Cerebellar cortex (tissue), 1 donor: ENCODE results near the gene ERCC1.
A peak's percentile ranks its signal among the peaks of the same experiment; 100 is the strongest.
"Not testable (repeated sequence)": the region's sequence is repeated elsewhere in the genome, so short reads cannot be mapped to it uniquely, and the experiment has no call there.

Experiments used
- DNase-seq: peaks from one replicate; pipeline ENCODE4 v3.0.0-alpha.2; 2015; ENCODE audit warnings: low spot score

ERCC1 gene

DNA sequence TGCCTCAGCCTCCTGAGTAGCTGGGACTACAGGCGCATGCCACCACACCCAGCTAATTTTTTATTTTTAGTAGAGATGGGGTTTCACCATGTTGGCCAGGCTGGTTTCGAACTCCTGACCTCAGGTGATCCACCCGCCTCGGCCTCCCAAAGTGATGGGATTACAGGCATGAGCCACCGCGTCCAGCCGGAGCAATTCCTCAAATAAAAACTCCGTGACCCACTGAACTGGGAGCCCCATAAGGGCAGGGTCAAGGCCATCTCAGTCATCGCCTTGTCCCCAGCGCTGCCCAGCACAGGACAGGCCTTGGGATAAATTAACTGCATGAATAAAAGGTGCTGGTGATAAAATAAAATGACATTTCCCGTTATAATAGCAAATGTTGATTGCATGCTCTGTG lies 6.2 kb upstream of the ERCC1 start:
- not testable (repeated sequence) for DNase-seq

DNA sequence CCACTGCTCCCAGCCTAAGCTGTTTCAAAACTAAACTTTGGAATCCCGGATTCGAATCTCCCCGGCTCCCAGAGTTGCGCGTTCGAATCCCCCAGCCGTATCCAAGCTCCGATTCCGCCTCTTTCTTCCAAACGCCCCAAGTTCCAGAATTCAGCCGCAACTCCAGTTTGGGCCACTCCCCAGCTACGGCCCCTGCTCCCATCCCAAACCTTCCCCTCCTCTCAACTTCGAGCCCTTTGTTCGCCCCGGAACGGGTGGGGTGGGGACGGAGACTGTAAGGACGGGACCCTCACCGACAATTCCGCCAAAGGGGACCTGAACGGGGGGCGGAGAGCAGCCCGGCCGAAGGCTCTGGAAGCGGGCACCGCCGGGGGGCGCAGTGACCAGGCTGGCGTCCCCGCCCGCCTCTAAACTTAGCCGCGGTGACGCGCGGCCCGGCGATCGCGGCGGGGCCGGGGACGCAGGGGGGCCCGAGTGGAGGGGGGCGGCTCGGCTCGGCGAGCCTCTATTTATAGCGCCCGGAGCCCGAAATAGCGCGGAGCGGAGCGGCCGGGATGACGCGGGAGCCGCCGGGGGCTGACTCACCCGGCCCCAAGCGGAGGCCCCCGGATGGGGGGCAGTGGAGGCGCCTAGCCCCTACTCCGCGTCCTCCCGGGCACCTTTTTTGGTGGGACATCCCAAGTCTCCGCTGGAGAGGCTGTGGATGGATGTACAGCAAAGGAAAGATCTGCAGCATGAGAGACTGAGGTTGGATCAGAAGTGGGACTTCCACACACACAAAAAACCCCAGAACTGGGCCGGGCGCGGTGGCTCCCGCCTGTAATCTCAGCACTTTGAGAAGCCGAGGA lies 4.9 kb upstream of the ERCC1 start:
- no peak for DNase-seq

DNA sequence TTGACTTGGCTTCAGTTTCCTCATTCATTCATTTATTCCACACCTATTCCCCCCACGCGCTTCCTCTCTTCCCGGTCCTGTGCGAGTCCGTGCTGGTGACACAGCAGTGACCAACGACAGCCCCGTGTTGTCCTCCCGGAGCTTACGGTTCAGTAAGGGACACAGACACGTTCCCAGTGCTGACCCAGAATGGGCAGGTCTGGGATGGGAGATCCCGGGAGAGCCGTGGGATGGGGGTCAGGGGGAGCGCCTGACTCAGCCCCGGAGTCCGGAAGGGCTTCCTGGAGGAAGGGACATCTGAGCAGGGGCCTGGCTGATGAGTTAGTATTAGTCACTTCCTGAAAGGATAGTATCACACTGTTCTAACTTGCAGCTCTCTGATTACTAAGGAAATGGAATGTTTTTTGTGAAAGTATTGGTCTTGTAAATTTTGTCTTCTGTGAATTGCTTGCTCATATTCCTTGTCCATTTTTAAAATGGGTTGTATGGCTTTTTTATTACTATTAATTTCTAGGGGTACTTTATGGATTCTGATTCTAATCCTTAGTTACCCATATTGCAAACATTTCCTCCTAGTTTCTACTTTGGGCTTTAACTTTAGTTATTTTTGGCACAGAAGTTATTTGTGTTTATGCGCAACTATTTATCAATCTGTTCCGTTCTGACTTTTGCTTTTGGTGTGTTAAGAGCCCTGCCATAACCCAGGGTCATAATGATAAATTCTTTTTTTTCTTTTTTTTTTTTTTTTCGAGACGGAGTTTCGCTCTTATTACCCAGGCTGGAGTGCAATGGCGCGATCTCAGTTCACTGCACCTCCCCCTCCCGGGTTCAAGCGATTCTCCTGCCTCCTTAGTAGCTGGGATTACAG lies 708 bp upstream of the ERCC1 start:
- DNase-seq: no peak

GRCh38 chr19:45423033-45423588 lies 606 bp downstream of the ERCC1 start:
- DNase-seq: no peak

DNA sequence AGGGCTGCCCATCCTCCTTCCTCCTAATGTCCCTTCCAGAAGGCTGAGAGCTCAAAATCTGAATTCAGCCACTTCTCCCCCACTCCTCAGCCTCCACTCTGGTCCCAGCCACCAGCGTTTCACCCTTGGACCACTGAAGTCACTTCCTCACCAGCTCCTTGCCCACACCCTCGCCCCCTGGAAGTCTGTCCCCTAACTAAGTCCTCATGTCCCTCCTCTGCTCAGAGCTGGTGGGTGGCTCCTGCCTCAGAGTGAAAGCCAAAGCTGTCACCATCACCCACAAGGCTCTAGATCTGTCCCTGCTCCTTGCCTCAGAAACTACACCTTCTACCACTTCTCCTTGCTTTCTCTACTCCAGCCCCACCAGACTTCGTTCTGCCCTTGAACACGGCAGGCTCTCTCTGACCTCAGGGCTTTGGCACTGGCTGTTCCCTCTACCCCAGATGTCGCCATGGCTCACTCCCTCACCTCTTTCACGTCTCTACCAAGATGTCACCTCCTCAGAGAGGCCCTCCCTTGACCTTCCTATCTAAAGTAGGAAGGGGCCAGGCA lies 1.7 kb downstream of the ERCC1 start:
- no peak for DNase-seq

GRCh38 chr19:45420871-45421270 lies 2.8 kb downstream of the ERCC1 start:
- no peak for DNase-seq

GRCh38 chr19:45420356-45420755 lies 3.4 kb downstream of the ERCC1 start:
- no peak for DNase-seq

GRCh38 chr19:45419895-45420294 lies 3.8 kb downstream of the ERCC1 start:
- no peak for DNase-seq

- no peak for DNase-seq
Observed at GRCh38 chr19:45419396-45419795, 4.3 kb downstream of the ERCC1 start.

DNA sequence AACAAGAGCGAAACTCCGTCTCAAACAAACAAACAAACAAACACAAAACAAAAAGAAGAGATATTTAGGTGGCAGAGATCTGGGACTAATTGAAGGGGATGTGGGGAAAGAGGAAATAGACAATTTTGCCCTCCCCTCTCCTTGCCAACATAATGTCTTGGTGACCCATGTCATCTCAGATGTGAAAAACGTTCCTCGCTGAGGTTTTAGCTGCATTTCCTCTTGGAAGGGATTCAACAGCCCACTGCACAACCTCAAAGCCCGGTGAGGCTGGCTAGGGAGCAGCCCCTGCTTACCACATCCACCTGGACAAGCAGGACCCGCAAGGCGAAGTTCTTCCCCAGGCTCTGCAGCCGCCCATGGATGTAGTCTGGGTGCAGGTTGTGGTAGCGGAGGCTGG lies 4.9 kb downstream of the ERCC1 start:
- no peak for DNase-seq

DNA sequence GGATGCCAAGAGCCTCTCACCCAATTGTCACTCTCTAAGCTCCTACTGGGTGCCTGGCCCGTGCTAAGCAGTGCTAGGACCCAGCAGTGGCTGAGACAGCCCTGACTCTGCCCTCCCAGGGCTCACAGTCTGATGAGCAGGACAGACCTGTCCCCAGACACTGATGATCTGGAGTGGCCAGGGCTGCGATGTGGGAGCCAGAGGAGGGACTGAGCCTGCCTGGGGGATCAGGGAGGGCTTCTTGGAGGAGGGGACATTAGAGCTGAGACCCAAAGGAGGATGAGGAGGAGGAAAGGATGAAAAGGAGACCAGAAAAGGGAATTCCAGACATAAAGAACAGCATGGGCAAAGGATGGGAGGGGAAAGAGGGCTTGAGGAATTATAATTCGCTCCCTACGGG lies 6.6 kb downstream of the ERCC1 start:
- no peak for DNase-seq

DNA sequence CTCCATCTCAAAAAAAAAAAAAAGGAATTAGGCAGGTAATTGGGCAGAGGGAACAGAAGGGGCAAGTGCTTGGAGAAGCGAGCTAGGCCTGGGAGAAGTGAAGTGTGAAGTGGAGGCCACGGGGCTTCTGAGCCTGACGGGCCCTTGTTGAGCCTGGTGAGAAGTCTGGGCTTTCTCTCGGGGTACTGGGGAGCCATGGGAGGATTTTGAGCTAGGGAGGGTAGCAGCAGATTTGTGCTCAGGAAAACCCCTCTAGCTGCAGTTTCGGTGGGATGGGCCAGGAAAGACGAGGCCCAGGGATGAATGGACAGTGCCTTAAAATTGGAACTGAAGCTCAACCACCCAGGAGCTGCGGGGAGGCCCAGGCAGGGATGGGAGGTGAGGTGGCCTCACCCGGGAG lies 9.2 kb downstream of the ERCC1 start:
- no peak for DNase-seq

- no peak for DNase-seq
Observed at GRCh38 chr19:45413497-45413896, 10.2 kb downstream of the ERCC1 start.

- not testable (repeated sequence) for DNase-seq
Observed at GRCh38 chr19:45410330-45410729, 13.4 kb downstream of the ERCC1 start.

DNA sequence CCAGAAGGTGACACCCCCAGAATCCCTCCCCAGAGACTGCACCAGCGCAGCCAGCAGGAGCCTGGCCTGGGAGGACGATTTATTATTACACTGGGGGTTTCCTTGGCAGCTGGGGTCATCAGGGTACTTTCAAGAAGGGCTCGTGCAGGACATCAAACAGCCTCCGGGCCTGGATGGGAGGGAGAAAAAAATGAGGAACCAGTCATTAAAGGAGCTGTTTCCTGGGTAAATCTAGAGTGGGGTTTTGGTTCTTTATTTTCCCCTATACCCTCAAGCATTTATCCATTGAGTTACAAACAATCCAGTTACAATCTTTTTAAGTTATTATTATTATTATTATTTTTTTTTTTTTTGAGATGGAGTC lies 14.2 kb downstream of the ERCC1 start:
- no peak for DNase-seq

GRCh38 chr19:45408830-45409556 lies 14.7 kb downstream of the ERCC1 start:
- DNase-seq: no peak

GRCh38 chr19:45408121-45408520 lies 15.6 kb downstream of the ERCC1 start:
- DNase-seq: no peak

DNA sequence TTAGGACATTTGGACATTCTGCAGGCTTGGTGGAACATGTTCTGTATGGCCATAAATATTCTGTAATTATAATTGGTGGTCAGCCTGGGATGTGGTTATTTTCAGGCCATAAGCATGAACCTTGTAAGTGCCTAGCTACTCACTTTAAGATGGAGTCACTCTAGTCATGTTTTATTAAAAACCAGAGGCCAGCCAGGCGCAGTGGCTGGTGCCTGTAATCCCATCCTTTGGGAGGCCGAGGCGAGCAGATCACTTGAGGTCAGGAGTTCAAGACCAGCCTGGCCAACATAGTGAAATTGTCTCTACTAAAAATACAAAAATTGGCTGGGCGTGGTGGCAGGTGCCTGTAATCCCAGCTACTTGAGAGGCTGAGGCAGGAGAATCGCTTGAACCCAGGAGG lies 16.1 kb downstream of the ERCC1 start:
- DNase-seq: not testable (repeated sequence)

DNA sequence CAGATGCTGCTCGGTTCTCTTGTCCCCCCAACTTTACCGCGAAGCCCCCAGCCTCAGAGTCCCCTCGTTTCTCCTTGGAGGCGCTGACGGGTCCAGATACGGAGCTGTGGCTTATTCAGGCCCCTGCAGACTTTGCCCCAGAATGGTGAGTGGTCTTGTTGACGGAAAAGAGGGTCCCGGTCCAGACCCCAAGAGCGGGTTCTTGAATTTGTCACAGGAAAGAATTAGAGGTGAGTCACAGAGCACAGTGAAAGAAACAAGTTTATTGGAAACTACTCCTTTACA lies 16.7 kb downstream of the ERCC1 start:
- no peak for DNase-seq

DNA sequence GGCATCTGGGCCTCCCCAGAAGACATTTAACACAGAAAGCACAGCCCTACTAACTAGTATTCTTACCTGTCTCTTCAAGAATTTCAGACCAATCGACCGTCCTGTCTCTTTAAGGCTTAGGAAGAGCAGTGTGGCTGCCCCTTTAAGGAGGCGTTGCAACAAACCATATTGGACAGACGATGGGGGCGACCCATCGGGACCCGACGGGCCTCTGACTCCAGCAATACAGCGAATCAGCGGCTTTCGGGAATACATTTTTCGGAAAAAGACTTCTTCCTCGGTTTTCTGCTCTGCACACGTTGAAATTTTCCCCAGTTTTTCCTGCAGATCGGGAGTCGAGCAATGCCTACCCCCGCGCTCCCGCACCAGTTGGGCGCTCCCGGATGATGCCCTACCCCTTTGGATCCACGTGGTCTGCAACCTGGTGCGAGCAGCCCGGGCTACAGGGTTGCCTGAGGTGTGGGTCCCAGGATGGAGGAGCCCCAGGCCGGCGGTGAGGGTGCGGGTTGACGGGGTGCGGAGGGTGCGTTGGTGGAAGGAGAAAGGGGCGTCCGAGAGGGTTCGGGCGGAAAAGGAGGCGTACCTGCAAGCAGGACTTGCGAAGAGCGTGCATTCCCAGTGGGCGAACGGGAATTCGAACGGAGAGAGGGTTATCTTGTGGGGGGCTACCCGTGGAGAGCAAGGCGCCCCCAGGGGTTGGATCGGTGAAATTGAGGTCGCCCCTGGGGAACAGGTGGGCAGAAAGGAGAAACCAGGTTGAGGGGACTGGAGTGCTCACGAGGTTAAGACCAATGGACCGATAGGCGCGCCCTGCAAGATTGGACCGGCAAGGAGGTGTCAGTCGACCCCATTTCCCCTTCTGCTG lies 17.3 kb downstream of the ERCC1 start, which contains the start of gene POLR1G:
Gene POLR1G, plus strand, starts transcription at position 419 of the 865 bp plus-strand sequence. Its CDS starts 53 bp downstream, at position 472.
- peak; percentile 95 for DNase-seq
